PC-9 (cell line): ENCODE results near the gene DDX6. TPM values are rescaled to one million over a fixed set of nuclear protein-coding genes. Genes with fewer than 3 reads are reported as not detected.

Experiments
- BruUV-seq: library from RNA; stranded (reverse); fragments of 400-500 nt; replicated peaks from 2 replicates; lab custom pipeline; 2021; lab: Mats Ljungman, UMichigan
- CTCF ChIA-PET: fragments of 300-600 bp; sonication (Branson Sonifier 250); formaldehyde crosslinking; loops from one replicate; lab custom pipeline; 2022; ENCODE audit warnings: antibody characterized with exemption; lab: Charles Lee
- POLR2A ChIA-PET: fragments of 300-600 bp; sonication (Branson Sonifier 250); formaldehyde crosslinking; loops from one replicate; lab custom pipeline; 2022; ENCODE audit warnings: antibody characterized with exemption; ENCODE audit not compliant: unreplicated experiment; lab: Charles Lee
- DNase-seq, 2 experiments: peaks; one replicate each; pipeline versions ENCODE4 v3.0.0 to v3.0.0-alpha.2; 2015 to 2022; ENCODE audit warnings: mixed read lengths in 1 of 2
- H2AFZ ChIP-seq: fragments of 200-600 bp; sonication (generic); 2 replicates; pipeline ENCODE4 v1.8.1; 2017; ENCODE audit warnings: antibody characterized with exemption
- H3F3A ChIP-seq: fragments of 200-600 bp; sonication (generic); 2 replicates; pipeline ENCODE4 v1.8.1; 2017; ENCODE audit warnings: antibody characterized with exemption, mild to moderate bottlenecking, low read depth; ENCODE audit not compliant: insufficient read depth
- H3K27ac ChIP-seq: fragments of 200-600 bp; sonication (generic); 2 replicates; pipeline ENCODE4 v1.6.1; 2016; ENCODE audit warnings: mixed run types
- H3K27me3 ChIP-seq: fragments of 200-600 bp; sonication (generic); 2 replicates; pipeline ENCODE4 v1.6.1; 2016; ENCODE audit warnings: low read depth, mixed run types; ENCODE audit not compliant: insufficient read depth
- H3K36me3 ChIP-seq: fragments of 200-600 bp; sonication (generic); 2 replicates; pipeline ENCODE4 v1.6.1; 2016; ENCODE audit warnings: low read depth, mixed run types
- H3K4me1 ChIP-seq: fragments of 200-600 bp; sonication (generic); replicated peaks from 2 replicates; pipeline ENCODE4 v1.6.1; 2016; ENCODE audit warnings: mixed run types; ENCODE audit not compliant: insufficient read depth
- H3K4me2 ChIP-seq: fragments of 200-600 bp; sonication (generic); 2 replicates; pipeline ENCODE4 v1.6.1; 2017; ENCODE audit warnings: mixed run types
- H3K4me3 ChIP-seq: fragments of 200-600 bp; sonication (generic); 2 replicates; pipeline ENCODE4 v1.6.1; 2016; ENCODE audit warnings: mixed run types
- H3K79me2 ChIP-seq: fragments of 200-600 bp; sonication (generic); 2 replicates; pipeline ENCODE4 v1.6.1; 2017; ENCODE audit warnings: low read depth, mixed run types
- H3K9me2 ChIP-seq: fragments of 200-600 bp; sonication (generic); 2 replicates; pipeline ENCODE4 v1.8.1; 2017; ENCODE audit warnings: mild to moderate bottlenecking; ENCODE audit not compliant: insufficient read depth
- H3K9me3 ChIP-seq: fragments of 200-600 bp; sonication (generic); 2 replicates; pipeline ENCODE4 v1.8.1; 2016; ENCODE audit warnings: low read depth; ENCODE audit not compliant: insufficient read depth
- H4K20me1 ChIP-seq: fragments of 200-600 bp; sonication (generic); 2 replicates; pipeline ENCODE4 v1.8.1; 2017; ENCODE audit not compliant: insufficient read depth
- EZH2 ChIP-seq: fragments of 200-600 bp; sonication (generic); IDR thresholded peaks from 2 replicates; pipeline ENCODE4 v1.8.0; 2017; ENCODE audit warnings: antibody characterized with exemption, low read depth
- intact Hi-C: fragments of 100-400 bp; cut with micrococcal nuclease; formaldehyde crosslinking; loops from one replicate; pipeline ENCODE4 v1.10.0; 2022; ENCODE audit not compliant: unreplicated experiment
- total RNA-seq: library from RNA; stranded (reverse); gene quantifications from 2 replicates; pipeline ENCODE4 v1.2.3, GENCODE V29; 2021
- TF ChIP-seq, protein P1 (sequence below): fragments of 200-600 bp; sonication (generic); conservative IDR thresholded peaks from 2 replicates; pipeline ENCODE4 v1.6.1; 2017; ENCODE audit warnings: mixed run types, antibody characterized with exemption, mild to moderate bottlenecking, moderate library complexity

DDX6 gene
- total RNA-seq, 1 experiment from 2014 or later: 84.4 TPM

DNA sequence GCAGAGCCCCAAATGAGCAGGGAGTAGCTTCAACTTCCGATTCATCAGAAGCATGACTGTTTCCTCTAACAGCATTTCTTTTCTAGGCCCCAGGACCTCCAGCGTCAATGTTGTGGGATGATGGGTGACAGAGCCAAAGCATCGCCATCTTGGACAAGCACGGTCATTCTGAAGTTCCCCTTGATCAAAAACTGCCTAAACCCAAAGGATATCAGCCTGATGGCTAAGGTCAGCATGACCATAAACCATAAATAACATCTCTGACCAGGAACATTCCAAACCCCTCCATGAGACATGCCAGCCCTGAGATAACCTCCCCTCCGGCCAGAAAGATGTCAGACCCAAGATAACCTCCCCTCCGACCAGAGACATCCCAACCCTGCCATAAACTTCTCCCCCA lies 82.7 kb downstream of the DDX6 start:
- CTCF ChIA-PET: no interaction called here

DNA sequence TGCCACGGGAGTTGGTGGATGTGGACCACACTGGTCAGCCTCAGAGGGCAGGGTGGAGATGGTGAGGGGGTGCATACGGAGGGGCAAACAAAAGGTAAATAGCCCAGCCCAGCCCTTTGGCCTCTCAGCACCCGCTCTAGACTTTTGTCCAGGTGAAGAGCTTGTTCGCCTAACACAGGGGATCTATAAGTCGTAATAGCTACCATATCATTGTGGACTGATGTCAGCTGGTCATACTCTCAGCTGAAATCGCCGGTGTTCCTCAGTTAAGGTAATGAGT lies 84.5 kb downstream of the DDX6 start:
- POLR2A ChIA-PET: no interaction called here
- intact Hi-C loops: no loop called here
- Histone ChIP-seq H3K4me2 (no peak overlapping the region), H3K36me3 (no peaks in the 10 kb centered on the region), H3K9me2 (no peaks in the 10 kb centered on the region), H3K9me3 (no peaks in the 10 kb centered on the region), H3K27ac (no peak overlapping the region), H3K79me2 (no peaks in the 10 kb centered on the region), H3K27me3 (no peaks in the 10 kb centered on the region), H3K4me1 (no peaks in the 10 kb centered on the region), H3F3A (no peaks in the 10 kb centered on the region; the same call in 1 of the 2 replicates), H2AFZ (no peak overlapping the region), H4K20me1 (no peaks in the 10 kb centered on the region), H3K4me3 (no peak overlapping the region)
- CTCF ChIA-PET: no interaction called here
- DNase-seq: no peak
- TF ChIP-seq, protein P1, sequence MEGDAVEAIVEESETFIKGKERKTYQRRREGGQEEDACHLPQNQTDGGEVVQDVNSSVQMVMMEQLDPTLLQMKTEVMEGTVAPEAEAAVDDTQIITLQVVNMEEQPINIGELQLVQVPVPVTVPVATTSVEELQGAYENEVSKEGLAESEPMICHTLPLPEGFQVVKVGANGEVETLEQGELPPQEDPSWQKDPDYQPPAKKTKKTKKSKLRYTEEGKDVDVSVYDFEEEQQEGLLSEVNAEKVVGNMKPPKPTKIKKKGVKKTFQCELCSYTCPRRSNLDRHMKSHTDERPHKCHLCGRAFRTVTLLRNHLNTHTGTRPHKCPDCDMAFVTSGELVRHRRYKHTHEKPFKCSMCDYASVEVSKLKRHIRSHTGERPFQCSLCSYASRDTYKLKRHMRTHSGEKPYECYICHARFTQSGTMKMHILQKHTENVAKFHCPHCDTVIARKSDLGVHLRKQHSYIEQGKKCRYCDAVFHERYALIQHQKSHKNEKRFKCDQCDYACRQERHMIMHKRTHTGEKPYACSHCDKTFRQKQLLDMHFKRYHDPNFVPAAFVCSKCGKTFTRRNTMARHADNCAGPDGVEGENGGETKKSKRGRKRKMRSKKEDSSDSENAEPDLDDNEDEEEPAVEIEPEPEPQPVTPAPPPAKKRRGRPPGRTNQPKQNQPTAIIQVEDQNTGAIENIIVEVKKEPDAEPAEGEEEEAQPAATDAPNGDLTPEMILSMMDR: no peak
- no peak for TF ChIP-seq EZH2
- no TSS peak for BruUV-seq

More for the DNA sequence above, 82.7 kb downstream of the DDX6 start:
- POLR2A ChIA-PET: no interaction called here
- Histone ChIP-seq H4K20me1 (no peaks in the 10 kb centered on the region), H3K27ac (no peak overlapping the region), H2AFZ (no peak overlapping the region), H3K4me1 (no peaks in the 10 kb centered on the region), H3F3A (no peaks in the 10 kb centered on the region; the same call in 1 of the 2 replicates), H3K9me3 (no peaks in the 10 kb centered on the region), H3K27me3 (no peaks in the 10 kb centered on the region), H3K9me2 (no peaks in the 10 kb centered on the region), H3K79me2 (no peaks in the 10 kb centered on the region), H3K4me2 (no peak overlapping the region), H3K36me3 (no peaks in the 10 kb centered on the region), H3K4me3 (no peak overlapping the region)
- intact Hi-C loops: no loop called here
- no peak for DNase-seq
- TF ChIP-seq EZH2: no peak
- TF ChIP-seq, protein P1: no peak
- no TSS peak for BruUV-seq

DNA sequence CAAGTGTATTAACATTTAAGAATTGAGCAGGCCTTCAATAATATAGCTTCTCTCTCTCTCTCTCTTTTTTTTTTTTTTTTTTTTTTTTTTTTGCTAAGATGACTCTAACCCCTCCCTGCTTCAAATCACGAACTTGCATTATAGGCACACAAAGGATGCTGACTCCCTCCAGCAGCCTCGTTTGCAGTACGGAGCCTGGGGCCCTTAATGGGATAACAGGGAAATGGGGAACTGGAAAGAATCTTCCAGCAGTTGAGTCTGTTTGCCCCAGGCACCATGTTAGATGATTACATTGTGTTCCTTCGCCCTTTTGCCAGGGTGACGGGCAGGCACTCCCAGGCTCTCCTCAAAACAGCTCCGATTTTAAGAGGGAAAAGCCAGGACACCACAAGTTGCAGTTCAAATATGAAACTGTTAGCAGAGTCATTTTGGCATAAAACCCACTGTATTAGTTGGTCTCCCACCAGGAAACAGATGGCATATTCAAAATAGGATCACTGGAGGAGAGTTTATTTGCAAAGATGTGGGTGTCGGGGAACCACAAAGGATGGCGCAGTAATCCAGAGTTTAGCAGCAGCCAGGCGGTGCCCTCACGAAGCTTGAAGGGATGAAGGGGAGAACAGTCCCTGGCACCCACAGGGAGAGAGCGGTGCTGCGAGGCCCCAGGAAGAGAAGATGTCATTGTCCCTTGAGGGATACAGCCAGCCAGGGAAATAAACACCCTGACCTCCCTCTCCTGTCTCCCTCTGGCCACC lies 85.0 kb downstream of the DDX6 start:
- H2AFZ ChIP-seq: no peak overlapping the region
- H3K27ac ChIP-seq: no peak overlapping the region
- ChIA-PET POLR2A (no interaction called here), CTCF (no interaction called here)
- no peak for DNase-seq
- TF ChIP-seq, protein P1: no peak
- TF ChIP-seq EZH2: no peak
- no peaks in the 10 kb centered on the region for H4K20me1 ChIP-seq
- BruUV-seq: no TSS peak
- no peaks in the 10 kb centered on the region for H3K36me3 ChIP-seq
- H3F3A ChIP-seq: no peaks in the 10 kb centered on the region; the same call in 1 of the 2 replicates
- H3K9me3 ChIP-seq: no peaks in the 10 kb centered on the region
- no peak overlapping the region for H3K4me2 ChIP-seq
- no peaks in the 10 kb centered on the region for H3K9me2 ChIP-seq
- H3K4me3 ChIP-seq: no peak overlapping the region
- no peaks in the 10 kb centered on the region for H3K79me2 ChIP-seq
- H3K27me3 ChIP-seq: no peaks in the 10 kb centered on the region
- H3K4me1 ChIP-seq: no peaks in the 10 kb centered on the region
- intact Hi-C loops: no loop called here
